ENCODE data around the gene WDR33.

Gene WDR33

DNA sequence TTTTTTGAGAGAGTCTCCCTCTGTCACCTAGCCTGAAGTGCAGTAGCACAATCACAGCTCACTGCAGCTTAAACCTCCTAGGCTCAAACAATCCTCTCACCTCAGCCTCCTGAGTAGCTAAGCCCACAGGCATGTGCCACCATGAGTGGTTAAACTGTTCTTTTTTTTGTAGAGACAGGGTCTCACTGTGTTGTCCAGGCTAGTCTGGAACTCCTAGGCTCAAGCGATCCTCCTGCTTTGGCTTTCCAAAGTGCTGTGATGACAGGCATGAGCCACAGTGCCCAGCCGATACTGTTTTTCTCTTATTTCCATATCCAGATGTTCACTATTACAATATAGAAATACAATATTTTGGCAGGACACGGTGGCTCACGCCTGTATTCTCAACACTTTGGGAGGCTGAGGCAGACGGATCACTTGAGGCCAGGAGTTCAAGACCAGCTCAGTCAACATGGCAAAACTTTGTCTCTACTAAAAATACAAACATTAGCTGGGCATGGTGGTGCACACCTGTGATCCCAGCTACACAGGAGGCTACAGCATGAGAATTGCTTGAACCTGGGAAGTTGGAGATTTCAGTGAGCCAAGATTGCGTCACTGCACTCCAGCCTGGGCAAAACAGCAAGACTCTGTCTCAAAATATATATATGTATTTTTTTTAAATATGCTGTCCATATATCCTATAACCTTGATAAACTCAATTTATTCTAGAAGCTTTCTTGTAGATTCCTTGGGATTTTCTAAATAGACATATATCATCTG, 24.7 kb downstream of the WDR33 start:
- no peak overlapping the region for H3K4me3 ChIP-seq (ENCODE audit: low read depth, low read length)
- DNase-seq, result no peak
- no peaks in the 10 kb centered on the region for H3K27me3 ChIP-seq (ENCODE audit: insufficient read depth, low read depth, severe bottlenecking)
- no peak overlapping the region; the same call in 1 of the 2 replicates for H3K27ac ChIP-seq
- H3K36me3 ChIP-seq, result peaks cover 23% of the 10 kb centered on the region
- TF ChIP-seq, protein P1, sequence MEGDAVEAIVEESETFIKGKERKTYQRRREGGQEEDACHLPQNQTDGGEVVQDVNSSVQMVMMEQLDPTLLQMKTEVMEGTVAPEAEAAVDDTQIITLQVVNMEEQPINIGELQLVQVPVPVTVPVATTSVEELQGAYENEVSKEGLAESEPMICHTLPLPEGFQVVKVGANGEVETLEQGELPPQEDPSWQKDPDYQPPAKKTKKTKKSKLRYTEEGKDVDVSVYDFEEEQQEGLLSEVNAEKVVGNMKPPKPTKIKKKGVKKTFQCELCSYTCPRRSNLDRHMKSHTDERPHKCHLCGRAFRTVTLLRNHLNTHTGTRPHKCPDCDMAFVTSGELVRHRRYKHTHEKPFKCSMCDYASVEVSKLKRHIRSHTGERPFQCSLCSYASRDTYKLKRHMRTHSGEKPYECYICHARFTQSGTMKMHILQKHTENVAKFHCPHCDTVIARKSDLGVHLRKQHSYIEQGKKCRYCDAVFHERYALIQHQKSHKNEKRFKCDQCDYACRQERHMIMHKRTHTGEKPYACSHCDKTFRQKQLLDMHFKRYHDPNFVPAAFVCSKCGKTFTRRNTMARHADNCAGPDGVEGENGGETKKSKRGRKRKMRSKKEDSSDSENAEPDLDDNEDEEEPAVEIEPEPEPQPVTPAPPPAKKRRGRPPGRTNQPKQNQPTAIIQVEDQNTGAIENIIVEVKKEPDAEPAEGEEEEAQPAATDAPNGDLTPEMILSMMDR (IDR thresholded peaks at IDR 0.05; ENCODE audit: low read depth, low read length), result no peak
- H3K9me3 ChIP-seq (ENCODE audit: severe bottlenecking), result no peaks in the 10 kb centered on the region

GRCh38 chr2:127784965-127785518, 25.9 kb downstream of the WDR33 start:
- Histone ChIP-seq H3K9me3 (ENCODE audit: severe bottlenecking) (no peaks in the 10 kb centered on the region), H3K27ac (no peak overlapping the region), H3K27me3 (ENCODE audit: insufficient read depth, low read depth, severe bottlenecking) (no peaks in the 10 kb centered on the region), H3K36me3 (peaks cover 16% of the 10 kb centered on the region), H3K4me3 (ENCODE audit: low read depth, low read length) (no peak overlapping the region)
- TF ChIP-seq, protein P1 (IDR thresholded peaks at IDR 0.05; ENCODE audit: low read depth, low read length), result no peak
- DNase-seq, result no peak

DNA sequence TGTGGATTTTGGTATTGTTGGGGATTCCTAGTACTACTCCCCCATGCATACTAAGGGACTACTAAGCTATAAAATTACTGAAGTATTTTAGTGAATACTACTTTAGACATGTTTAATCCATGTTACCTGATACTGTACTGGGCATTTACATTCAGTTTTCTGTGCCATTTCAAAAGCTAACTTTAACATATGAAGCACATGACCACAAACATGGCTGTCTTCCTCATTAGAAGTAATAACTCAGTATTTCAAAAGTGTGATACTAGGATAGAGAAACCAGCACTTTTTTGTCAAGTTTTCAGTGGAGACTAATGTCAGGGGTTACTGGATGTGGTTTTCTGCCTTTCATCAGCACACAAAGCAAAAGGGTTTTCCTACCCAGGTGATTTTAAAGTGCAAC, 27.9 kb downstream of the WDR33 start:
- Histone ChIP-seq H3K27ac (no peak overlapping the region), H3K9me3 (ENCODE audit: severe bottlenecking) (no peaks in the 10 kb centered on the region), H3K27me3 (ENCODE audit: insufficient read depth, low read depth, severe bottlenecking) (no peaks in the 10 kb centered on the region), H3K4me3 (ENCODE audit: low read depth, low read length) (no peak overlapping the region), H3K36me3 (peaks cover 21% of the 10 kb centered on the region)
- DNase-seq, result no peak
- TF ChIP-seq, protein P1 (IDR thresholded peaks at IDR 0.05; ENCODE audit: low read depth, low read length), result no peak

- Histone ChIP-seq H3K36me3 (peaks cover 8% of the 10 kb centered on the region), H3K27ac (no peak overlapping the region), H3K27me3 (ENCODE audit: insufficient read depth, low read depth, severe bottlenecking) (no peaks in the 10 kb centered on the region), H3K9me3 (ENCODE audit: severe bottlenecking) (no peaks in the 10 kb centered on the region), H3K4me3 (ENCODE audit: low read depth, low read length) (no peak overlapping the region)
- no peak for DNase-seq
- TF ChIP-seq, protein P1 (IDR thresholded peaks at IDR 0.05; ENCODE audit: low read depth, low read length), result no peak
Measured at GRCh38 chr2:127778850-127779249, 32.1 kb downstream of the WDR33 start.

- Histone ChIP-seq H3K4me3 (ENCODE audit: low read depth, low read length) (no peak overlapping the region), H3K36me3 (peaks cover 11% of the 10 kb centered on the region; the same call in 1 of the 2 replicates), H3K27ac (no peak overlapping the region), H3K27me3 (ENCODE audit: insufficient read depth, low read depth, severe bottlenecking) (no peaks in the 10 kb centered on the region), H3K9me3 (ENCODE audit: severe bottlenecking) (no peaks in the 10 kb centered on the region)
- TF ChIP-seq, protein P1 (IDR thresholded peaks at IDR 0.05; ENCODE audit: low read depth, low read length), result no peak
- no peak for DNase-seq
Measured at GRCh38 chr2:127778447-127778846, 32.5 kb downstream of the WDR33 start.
